ENCODE results near the gene BDNF. TPM values are rescaled to one million over a fixed set of nuclear protein-coding genes. Genes with fewer than 3 reads are reported as not detected.

Gene BDNF
- total and polyA plus RNA-seq, 2 of the 8 experiments (the other 6 are each of a cell fraction or from before 2014, with no cell fraction given) = 2.4 to 5.4 TPM

DNA sequence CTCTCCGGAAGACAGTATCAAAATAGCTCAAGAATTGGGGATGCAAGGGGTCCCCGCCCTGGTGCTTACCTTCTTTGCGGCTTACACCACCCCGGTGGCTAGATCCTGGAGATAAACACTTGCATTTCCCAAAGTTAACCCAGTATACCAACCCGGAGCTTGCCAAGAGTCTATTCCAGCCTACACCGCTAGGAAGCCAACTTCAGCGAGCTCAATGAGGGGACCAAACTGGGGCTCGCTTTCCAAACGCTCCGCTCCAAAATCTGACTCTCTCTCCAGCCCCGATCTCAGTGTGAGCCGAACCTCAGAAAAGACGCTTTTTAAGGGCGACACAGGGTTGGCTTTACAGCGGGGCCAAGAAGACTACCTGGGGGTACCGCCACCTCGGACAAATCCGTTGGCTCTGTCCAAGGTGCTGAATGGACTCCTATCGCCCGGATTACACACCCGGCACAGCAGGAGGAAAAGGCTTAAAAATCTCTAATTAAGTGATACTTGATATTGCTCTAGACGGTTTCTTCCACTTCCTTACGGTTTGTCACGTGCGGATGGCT is 20.1 kb upstream of the BDNF start:
- Histone ChIP-seq H3K27ac (ENCODE audit: low read depth, low read length) (no peak overlapping the region), H3K79me2 (ENCODE audit: control insufficient read depth in 1 of 2, insufficient read depth in 2 of 2, low read length in 2 of 2) (no peaks in the 10 kb centered on the region), H3K4me3 (ENCODE audit: extremely low read depth in 1 of 4, insufficient read depth in 2 of 4, low read depth in 3 of 4, low read length in 4 of 4) (peak overlapping the region; percentile 63 to 99 (median 78)), H4K91ac (replicated peaks; ENCODE audit: insufficient read length, low read length) (no peak overlapping the region), H2BK15ac (ENCODE audit: low read length) (no peak overlapping the region), H2BK5ac (ENCODE audit: low read depth, low read length) (no peak overlapping the region), H3K56ac (replicated peaks; ENCODE audit: insufficient read length, low read depth, low read length) (no peak overlapping the region), H3K4ac (replicated peaks; ENCODE audit: insufficient read length, low read depth, low read length) (no peak overlapping the region), H3K18ac (ENCODE audit: extremely low read depth, low read length) (no peak overlapping the region), H4K8ac (ENCODE audit: extremely low read depth, insufficient read depth, low read length) (no peak overlapping the region), H3K23ac (ENCODE audit: insufficient read length) (no peak overlapping the region), H3K23me2 (ENCODE audit: low read depth, low read length) (peaks cover 37% of the 10 kb centered on the region), H3K79me1 (ENCODE audit: low read depth, low read length) (no peaks in the 10 kb centered on the region), H2BK12ac (ENCODE audit: low read depth, low read length) (peak overlapping the region; percentile 64; the same call in 1 of the 2 replicates), H3K9me3 (ENCODE audit: insufficient read depth in 2 of 2, low read depth in 1 of 2, low read length in 1 of 2) (no peaks in the 10 kb centered on the region), H3K4me2 (ENCODE audit: insufficient read depth in 1 of 2, low read depth in 2 of 2, low read length in 2 of 2) (peak overlapping the region; percentile 91 to 94), H3K9ac (replicated peaks in 1 of 4; ENCODE audit: extremely low read depth in 1 of 4, low read depth in 3 of 4, low read length in 3 of 4) (no peak overlapping the region), H4K5ac (ENCODE audit: insufficient read length, low read depth, low read length) (no peak overlapping the region), H2BK120ac (replicated peaks; ENCODE audit: low read depth, low read length) (no peak overlapping the region), H3K36me3 (ENCODE audit: control insufficient read depth in 2 of 4, insufficient read depth in 4 of 4, low read length in 3 of 4) (no peaks in the 10 kb centered on the region), H2AFZ (ENCODE audit: low read length) (no peak overlapping the region), H3K14ac (ENCODE audit: insufficient read length) (no peak overlapping the region), H2AK5ac (ENCODE audit: low read depth, low read length) (no peak overlapping the region), H3K4me1 (replicated peaks in 1 of 4; ENCODE audit: control insufficient read depth in 3 of 4, insufficient read depth in 4 of 4, low read length in 3 of 4) (peaks cover 5 to 15% (median 10%) of the 10 kb centered on the region in 4 experiments), H3K27me3 (replicated peaks in 1 of 4; ENCODE audit: control insufficient read depth in 3 of 4, extremely low read depth in 1 of 4, insufficient read depth in 3 of 4, low read length in 3 of 4) (peaks cover 7 to 29% (median 25%) of the 10 kb centered on the region in 4 experiments), H2BK20ac (ENCODE audit: low read length) (no peak overlapping the region), H4K20me1 (replicated peaks in 1 of 2; ENCODE audit: control insufficient read depth in 1 of 2, insufficient read depth in 2 of 2, low read length in 2 of 2) (peaks cover 0 to 4% of the 10 kb centered on the region in 2 experiments)
- peak in 1 of 2 experiments; percentile 86 for DNase-seq (ENCODE audit: low read depth in 1 of 2, low spot score in 2 of 2)
- ChIA-PET CTCF (ENCODE audit: partially characterized antibody) (interaction anchor here (0.5 to 11.2 kb wide), 11 partner anchors 9 to 1690 kb away, joined by 3 to 223 read pairs (median 4); partner anchors contain the start of gene BDNF), POLR2A (ENCODE audit: partially characterized antibody) (interaction anchor here (2.1 to 9.1 kb wide), 5 partner anchors 11 to 108 kb away, joined by 5 to 191 read pairs (median 9); partner anchors contain the start of gene BDNF)
- peak; percentile 32 for FAIRE-seq
- WGBS, 2 experiments (ENCODE audit: extremely low coverage in 1 of 2, insufficient coverage in 1 of 2, insufficient read length in 1 of 2, insufficient replicate concordance in 2 of 2, low coverage in 1 of 2, low lambda C conversion rate in 2 of 2, missing lambda C conversion rate in 1 of 2) = 2% methylated on average over 25 of the region's 25 CpGs; no CpG with 5 or more reads in 1 of the 2 experiments
- TF ChIP-seq EZH2 (IDR thresholded peaks at IDR 0.05; ENCODE audit: low read depth, low read length, severe bottlenecking) (no peak), POLR2AphosphoS5 (IDR thresholded peaks at IDR 0.05; ENCODE audit: low read depth, low read length) (no peak), YY1 (IDR thresholded peaks at IDR 0.05; ENCODE audit: low read depth, low read length) (peak; percentile 25; the same call in 1 of the 2 replicates), SAP30 (IDR thresholded peaks at IDR 0.05; ENCODE audit: insufficient read depth, insufficient replicate concordance, low read length) (peak; percentile 91), KDM4A (IDR thresholded peaks at IDR 0.05; ENCODE audit: low read depth, low read length, severe bottlenecking) (peak; percentile 68), TAF1 (IDR thresholded peaks at IDR 0.05; ENCODE audit: low read depth, low read length) (0 out of 2 replicates have a peak, but pooled peaks have one; percentile 34), JUN (IDR thresholded peaks at IDR 0.05; ENCODE audit: low read depth, low read length) (no peak), CHD1 (IDR thresholded peaks at IDR 0.05; ENCODE audit: low read depth, low read length) (no peak)
- TF ChIP-seq, protein P1, sequence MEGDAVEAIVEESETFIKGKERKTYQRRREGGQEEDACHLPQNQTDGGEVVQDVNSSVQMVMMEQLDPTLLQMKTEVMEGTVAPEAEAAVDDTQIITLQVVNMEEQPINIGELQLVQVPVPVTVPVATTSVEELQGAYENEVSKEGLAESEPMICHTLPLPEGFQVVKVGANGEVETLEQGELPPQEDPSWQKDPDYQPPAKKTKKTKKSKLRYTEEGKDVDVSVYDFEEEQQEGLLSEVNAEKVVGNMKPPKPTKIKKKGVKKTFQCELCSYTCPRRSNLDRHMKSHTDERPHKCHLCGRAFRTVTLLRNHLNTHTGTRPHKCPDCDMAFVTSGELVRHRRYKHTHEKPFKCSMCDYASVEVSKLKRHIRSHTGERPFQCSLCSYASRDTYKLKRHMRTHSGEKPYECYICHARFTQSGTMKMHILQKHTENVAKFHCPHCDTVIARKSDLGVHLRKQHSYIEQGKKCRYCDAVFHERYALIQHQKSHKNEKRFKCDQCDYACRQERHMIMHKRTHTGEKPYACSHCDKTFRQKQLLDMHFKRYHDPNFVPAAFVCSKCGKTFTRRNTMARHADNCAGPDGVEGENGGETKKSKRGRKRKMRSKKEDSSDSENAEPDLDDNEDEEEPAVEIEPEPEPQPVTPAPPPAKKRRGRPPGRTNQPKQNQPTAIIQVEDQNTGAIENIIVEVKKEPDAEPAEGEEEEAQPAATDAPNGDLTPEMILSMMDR (IDR thresholded peaks at IDR 0.05; ENCODE audit: control extremely low read depth in 1 of 3, insufficient read depth in 1 of 3, low read depth in 1 of 3, low read length in 3 of 3) = peak; percentile 28 to 34 (median 29); a peak in 3 of 4 replicates
